ENCODE data around the gene VSIG10.
A peak's percentile ranks its signal among the peaks of the same experiment; 100 is the strongest.

The VSIG10 gene

GRCh38 chr12:118058227-118058626, 45.6 kb downstream of the VSIG10 start:
- H3K4me1 Mint-ChIP-seq: peaks cover 40% of the 10 kb centered on the region
- no peaks in the 10 kb centered on the region for H3K9me3 Mint-ChIP-seq
- H3K36me3 Mint-ChIP-seq: peaks cover 11% of the 10 kb centered on the region
- no peaks in the 10 kb centered on the region for H3K27me3 Mint-ChIP-seq
- no peak overlapping the region for H3K27ac Mint-ChIP-seq
- no peak overlapping the region for H3K4me3 Mint-ChIP-seq
- no peak for ATAC-seq

GRCh38 chr12:118055865-118056773, 47.7 kb downstream of the VSIG10 start:
- Mint-ChIP-seq H3K27ac (no peak overlapping the region), H3K4me3 (peak overlapping the region; percentile 1), H3K27me3 (no peaks in the 10 kb centered on the region), H3K36me3 (peaks cover 30% of the 10 kb centered on the region), H3K9me3 (no peaks in the 10 kb centered on the region), H3K4me1 (peaks cover 22% of the 10 kb centered on the region)
- ATAC-seq: no peak

GRCh38 chr12:118055144-118055557, 48.7 kb downstream of the VSIG10 start:
- H3K9me3 Mint-ChIP-seq: no peaks in the 10 kb centered on the region
- peaks cover 19% of the 10 kb centered on the region for H3K4me1 Mint-ChIP-seq
- no peak overlapping the region for H3K27ac Mint-ChIP-seq
- H3K27me3 Mint-ChIP-seq: no peaks in the 10 kb centered on the region
- ATAC-seq: peak; percentile 87
- H3K36me3 Mint-ChIP-seq: peaks cover 36% of the 10 kb centered on the region
- no peak overlapping the region for H3K4me3 Mint-ChIP-seq

- no peak for ATAC-seq
- Mint-ChIP-seq H3K4me1 (peaks cover 9% of the 10 kb centered on the region), H3K4me3 (no peak overlapping the region), H3K36me3 (peaks cover 51% of the 10 kb centered on the region), H3K9me3 (no peaks in the 10 kb centered on the region), H3K27ac (no peak overlapping the region), H3K27me3 (no peaks in the 10 kb centered on the region)
These were observed 50.5 kb downstream of the VSIG10 start for GRCh38 chr12:118053071-118053985.

GRCh38 chr12:118052324-118053070, 51.3 kb downstream of the VSIG10 start:
- ATAC-seq: no peak
- H3K27ac Mint-ChIP-seq: no peak overlapping the region
- no peaks in the 10 kb centered on the region for H3K27me3 Mint-ChIP-seq
- H3K9me3 Mint-ChIP-seq: no peaks in the 10 kb centered on the region
- H3K4me1 Mint-ChIP-seq: peaks cover 9% of the 10 kb centered on the region
- H3K4me3 Mint-ChIP-seq: no peak overlapping the region
- H3K36me3 Mint-ChIP-seq: peaks cover 55% of the 10 kb centered on the region

- no peak for ATAC-seq
- H3K4me3 Mint-ChIP-seq: no peak overlapping the region
These were observed 52.6 kb downstream of the VSIG10 start for GRCh38 chr12:118050972-118051910.

GRCh38 chr12:118046430-118046829, 57.4 kb downstream of the VSIG10 start:
- H3K27ac Mint-ChIP-seq: no peak overlapping the region
- H3K4me3 Mint-ChIP-seq: no peak overlapping the region
- no peak for ATAC-seq
- no peaks in the 10 kb centered on the region for H3K4me1 Mint-ChIP-seq
- no peaks in the 10 kb centered on the region for H3K9me3 Mint-ChIP-seq
- no peaks in the 10 kb centered on the region for H3K27me3 Mint-ChIP-seq
- H3K36me3 Mint-ChIP-seq: peaks cover 68% of the 10 kb centered on the region

More at GRCh38 chr12:118050972-118051910, 52.6 kb downstream of the VSIG10 start:
- no peaks in the 10 kb centered on the region for H3K27me3 Mint-ChIP-seq
- no peaks in the 10 kb centered on the region for H3K9me3 Mint-ChIP-seq
- H3K4me1 Mint-ChIP-seq: peaks cover 7% of the 10 kb centered on the region
- no peak overlapping the region for H3K27ac Mint-ChIP-seq
- H3K36me3 Mint-ChIP-seq: peaks cover 59% of the 10 kb centered on the region

GRCh38 chr12:118044577-118044976, 59.2 kb downstream of the VSIG10 start:
- H3K27ac Mint-ChIP-seq: no peak overlapping the region
- no peak overlapping the region for H3K4me3 Mint-ChIP-seq
- H3K27me3 Mint-ChIP-seq: no peaks in the 10 kb centered on the region
- H3K4me1 Mint-ChIP-seq: no peaks in the 10 kb centered on the region
- H3K9me3 Mint-ChIP-seq: no peaks in the 10 kb centered on the region
- no peak for ATAC-seq
- H3K36me3 Mint-ChIP-seq: peaks cover 69% of the 10 kb centered on the region

- Mint-ChIP-seq H3K4me3 (no peak overlapping the region), H3K36me3 (peaks cover 69% of the 10 kb centered on the region), H3K27ac (no peak overlapping the region), H3K27me3 (no peaks in the 10 kb centered on the region), H3K4me1 (no peaks in the 10 kb centered on the region), H3K9me3 (no peaks in the 10 kb centered on the region)
- ATAC-seq: no peak
These were observed 59.7 kb downstream of the VSIG10 start for GRCh38 chr12:118044075-118044474.

GRCh38 chr12:118042091-118042490, 61.7 kb downstream of the VSIG10 start:
- Mint-ChIP-seq H3K27ac (no peak overlapping the region), H3K27me3 (no peaks in the 10 kb centered on the region)
- no peak for ATAC-seq

GRCh38 chr12:118038137-118038536, 65.7 kb downstream of the VSIG10 start:
- no peaks in the 10 kb centered on the region for H3K9me3 Mint-ChIP-seq
- H3K4me3 Mint-ChIP-seq: no peak overlapping the region
- peaks cover 27% of the 10 kb centered on the region for H3K4me1 Mint-ChIP-seq
- ATAC-seq: no peak
- H3K27me3 Mint-ChIP-seq: no peaks in the 10 kb centered on the region
- peaks cover 89% of the 10 kb centered on the region for H3K36me3 Mint-ChIP-seq
- H3K27ac Mint-ChIP-seq: no peak overlapping the region

More at GRCh38 chr12:118042091-118042490, 61.7 kb downstream of the VSIG10 start:
- H3K36me3 Mint-ChIP-seq: peaks cover 72% of the 10 kb centered on the region
- no peaks in the 10 kb centered on the region for H3K4me1 Mint-ChIP-seq
- H3K9me3 Mint-ChIP-seq: no peaks in the 10 kb centered on the region
- no peak overlapping the region for H3K4me3 Mint-ChIP-seq

- Mint-ChIP-seq H3K4me3 (no peak overlapping the region), H3K9me3 (no peaks in the 10 kb centered on the region), H3K27ac (peak overlapping the region; percentile 80), H3K4me1 (peaks cover 27% of the 10 kb centered on the region), H3K27me3 (no peaks in the 10 kb centered on the region), H3K36me3 (peaks cover 77% of the 10 kb centered on the region)
- no peak for ATAC-seq
These were observed 67.0 kb downstream of the VSIG10 start for GRCh38 chr12:118036672-118037411.

- Mint-ChIP-seq H3K27ac (peak overlapping the region; percentile 80), H3K4me3 (peak overlapping the region; percentile 2), H3K36me3 (peaks cover 66% of the 10 kb centered on the region), H3K4me1 (peaks cover 27% of the 10 kb centered on the region), H3K27me3 (no peaks in the 10 kb centered on the region), H3K9me3 (no peaks in the 10 kb centered on the region)
- ATAC-seq: peak; percentile 91
These were observed 68.4 kb downstream of the VSIG10 start for GRCh38 chr12:118035190-118036041.

Data from stimulated activated memory B cell treated with anti-CD40 and anti-IgM and Interleukin-4, amounts not matched to agents 10 μg/mL and 1 μg/mL and 100 μg/mL, for 72 hours (primary cell).